H1 (cell line): Measurements from ENCODE around the gene KYNU. TPM values are rescaled to one million over a fixed set of nuclear protein-coding genes. Genes with fewer than 3 reads are reported as not detected.
A peak's percentile ranks its signal among the peaks of the same experiment; 100 is the strongest.

Experiments used
- CTCF ChIA-PET: fragments of 300-600 bp; sonication (Branson Sonifier 250); formaldehyde crosslinking; loops from one replicate; lab custom pipeline; 2021; ENCODE audit not compliant: partially characterized antibody; lab: Charles Lee
- POLR2A ChIA-PET: fragments of 300-600 bp; sonication (Branson Sonifier 250); formaldehyde crosslinking; loops from one replicate; lab custom pipeline; 2021; ENCODE audit warnings: inconsistent platforms; ENCODE audit not compliant: partially characterized antibody; lab: Charles Lee
- DNase-seq, 2 experiments: peaks; one replicate each; pipeline versions ENCODE4 v3.0.0 to v3.0.0-alpha.2; 2010 to 2022; ENCODE audit warnings: low spot score in 2 of 2, low read depth in 1 of 2, mixed read lengths in 1 of 2
- FAIRE-seq: peaks from 2 replicates; lab custom pipeline; 2011; peaks lifted over from hg19 to GRCh38; lab: Jason Lieb, UNC
- H2AFZ ChIP-seq: 2 replicates; pipeline ENCODE4 v1.8.1; 2012; ENCODE audit warnings: low read length, inconsistent platforms
- H2AK5ac ChIP-seq: 2 replicates; pipeline ENCODE4 v1.6.1; 2013; ENCODE audit warnings: low read depth, low read length
- H2BK120ac ChIP-seq: replicated peaks from 2 replicates; pipeline ENCODE3; 2013; ENCODE audit warnings: low read depth, low read length, inconsistent platforms
- H2BK12ac ChIP-seq: 2 replicates; pipeline ENCODE4 v1.6.1; 2013; ENCODE audit warnings: low read depth, low read length
- H2BK15ac ChIP-seq: 2 replicates; pipeline ENCODE4 v1.6.1; 2013; ENCODE audit warnings: low read length
- H2BK20ac ChIP-seq: 2 replicates; pipeline ENCODE4 v1.6.1; 2013; ENCODE audit warnings: low read length
- H2BK5ac ChIP-seq: 2 replicates; pipeline ENCODE4 v1.6.1; 2013; ENCODE audit warnings: low read depth, low read length
- H3K14ac ChIP-seq: 2 replicates; pipeline ENCODE4 v1.6.1; 2013; ENCODE audit warnings: inconsistent platforms; ENCODE audit not compliant: insufficient read length
- H3K18ac ChIP-seq: 2 replicates; pipeline ENCODE4 v1.6.1; 2013; ENCODE audit warnings: low read length; ENCODE audit errors: extremely low read depth
- H3K23ac ChIP-seq: 2 replicates; pipeline ENCODE4 v1.6.1; 2013; ENCODE audit warnings: inconsistent platforms; ENCODE audit not compliant: insufficient read length
- H3K23me2 ChIP-seq: 2 replicates; pipeline ENCODE4 v1.6.1; 2013; ENCODE audit warnings: low read depth, low read length
- H3K27ac ChIP-seq: 2 replicates; pipeline ENCODE4 v1.6.1; 2011; ENCODE audit warnings: low read depth, low read length, inconsistent platforms
- H3K27me3 ChIP-seq, 4 experiments: replicated peaks in 1 of 4; 1 replicate in 1 of 4; 2 replicates in 3 of 4; pipeline versions ENCODE4 v1.6.1 to v1.8.1; 2011 to 2013; ENCODE audit warnings: low read length in 3 of 4, mild to moderate bottlenecking in 3 of 4, inconsistent platforms in 2 of 4, mixed read lengths in 2 of 4, moderate library complexity in 1 of 4; ENCODE audit not compliant: control insufficient read depth in 3 of 4, insufficient read depth in 3 of 4; ENCODE audit errors: extremely low read depth in 1 of 4
- H3K36me3 ChIP-seq, 4 experiments: 2 replicates each; pipeline versions ENCODE4 v1.6.1 to v1.8.1; 2011 to 2013; ENCODE audit warnings: mild to moderate bottlenecking in 4 of 4, low read length in 3 of 4, moderate library complexity in 2 of 4, control low read depth in 1 of 4, inconsistent platforms in 1 of 4; ENCODE audit not compliant: insufficient read depth in 4 of 4, control insufficient read depth in 2 of 4
- H3K4ac ChIP-seq: replicated peaks from 2 replicates; pipeline ENCODE3; 2013; ENCODE audit warnings: low read length, low read depth, mixed read lengths, inconsistent platforms; ENCODE audit not compliant: insufficient read length
- H3K4me1 ChIP-seq, 4 experiments: replicated peaks in 1 of 4; 1 replicate in 1 of 4; 2 replicates in 3 of 4; pipeline versions ENCODE4 v1.6.1 to v1.8.1; 2011 to 2013; ENCODE audit warnings: low read length in 3 of 4, inconsistent platforms in 2 of 4, mixed read lengths in 1 of 4; ENCODE audit not compliant: insufficient read depth in 4 of 4, control insufficient read depth in 3 of 4
- H3K4me2 ChIP-seq, 2 experiments: 2 replicates each; pipeline versions ENCODE4 v1.6.1 to v1.8.1; 2011 to 2013; ENCODE audit warnings: low read depth in 2 of 2, low read length in 2 of 2, control low read depth in 1 of 2, inconsistent platforms in 1 of 2, mild to moderate bottlenecking in 1 of 2; ENCODE audit not compliant: insufficient read depth in 1 of 2
- H3K4me3 ChIP-seq, 4 experiments: fragments of 200-600, 300-600 bp in 1 of 4; sonication (generic), shearing (Covaris generic), sonication (Bioruptor Twin) in 1 of 4; 2 replicates each; pipeline versions ENCODE4 v1.5.1 to v1.8.1; 2011 to 2016; ENCODE audit warnings: low read length in 4 of 4, low read depth in 3 of 4, control low read depth in 2 of 4, inconsistent platforms in 2 of 4, mild to moderate bottlenecking in 2 of 4, mixed read lengths in 1 of 4, moderate library complexity in 1 of 4; ENCODE audit not compliant: insufficient read depth in 2 of 4; ENCODE audit errors: extremely low read depth in 1 of 4
- H3K56ac ChIP-seq: replicated peaks from 2 replicates; pipeline ENCODE3; 2013; ENCODE audit warnings: low read depth, mild to moderate bottlenecking, mixed read lengths, low read length, inconsistent platforms; ENCODE audit not compliant: insufficient read length
- H3K79me1 ChIP-seq: 2 replicates; pipeline ENCODE4 v1.6.1; 2013; ENCODE audit warnings: low read depth, low read length, control low read depth
- H3K79me2 ChIP-seq, 2 experiments: 2 replicates each; pipeline versions ENCODE4 v1.6.1 to v1.8.1; 2012 to 2013; ENCODE audit warnings: low read length in 2 of 2, mild to moderate bottlenecking in 2 of 2, inconsistent platforms in 1 of 2; ENCODE audit not compliant: insufficient read depth in 2 of 2, control insufficient read depth in 1 of 2
- H3K9ac ChIP-seq, 4 experiments: replicated peaks in 1 of 4; 1 replicate in 1 of 4; 2 replicates in 3 of 4; pipeline versions ENCODE4 v1.6.1 to v1.8.1; 2011 to 2013; ENCODE audit warnings: low read depth in 3 of 4, low read length in 3 of 4, control low read depth in 2 of 4, mild to moderate bottlenecking in 2 of 4, moderate library complexity in 2 of 4, inconsistent platforms in 1 of 4; ENCODE audit errors: extremely low read depth in 1 of 4
- H3K9me3 ChIP-seq, 2 experiments: 2 replicates each; pipeline versions ENCODE4 v1.6.1 to v1.8.1; 2012 to 2013; ENCODE audit warnings: mild to moderate bottlenecking in 2 of 2, moderate library complexity in 2 of 2, control low read depth in 1 of 2, inconsistent platforms in 1 of 2, low read depth in 1 of 2, low read length in 1 of 2, mixed read lengths in 1 of 2; ENCODE audit not compliant: insufficient read depth in 2 of 2
- H4K20me1 ChIP-seq, 2 experiments: replicated peaks in 1 of 2; 2 replicates each; pipeline versions ENCODE3 to v1.8.1; 2011 to 2013; ENCODE audit warnings: inconsistent platforms in 2 of 2, low read length in 2 of 2, mild to moderate bottlenecking in 1 of 2; ENCODE audit not compliant: insufficient read depth in 2 of 2, control insufficient read depth in 1 of 2
- H4K5ac ChIP-seq: 2 replicates; pipeline ENCODE4 v1.6.1; 2013; ENCODE audit warnings: low read length, low read depth, mixed read lengths, inconsistent platforms; ENCODE audit not compliant: insufficient read length
- H4K8ac ChIP-seq: 2 replicates; pipeline ENCODE4 v1.8.0; 2013; ENCODE audit warnings: mild to moderate bottlenecking, moderate library complexity, low read length, inconsistent platforms; ENCODE audit not compliant: insufficient read depth; ENCODE audit errors: extremely low read depth
- H4K91ac ChIP-seq: replicated peaks from 2 replicates; pipeline ENCODE3; 2013; ENCODE audit warnings: low read length, mixed read lengths, inconsistent platforms; ENCODE audit not compliant: insufficient read length
- ASH2L ChIP-seq: fragments of 200-600, 300-600 bp; sonication (generic); IDR thresholded peaks from one replicate; pipeline ENCODE4 v1.7.1; 2017; ENCODE audit warnings: low read length
- E2F6 ChIP-seq: IDR thresholded peaks from 2 replicates; pipeline ENCODE4 v1.6.1; 2012; ENCODE audit warnings: inconsistent platforms
- HDAC2 ChIP-seq, 2 experiments: fragments of 300-600 bp in 1 of 2; sonication (generic) in 1 of 2; IDR thresholded peaks; 2 replicates each; pipeline ENCODE4 v1.6.1; 2011 to 2012; ENCODE audit warnings: low read depth in 2 of 2, low read length in 2 of 2, mild to moderate bottlenecking in 2 of 2, moderate library complexity in 2 of 2, borderline replicate concordance in 1 of 2, inconsistent platforms in 1 of 2
- KDM4A ChIP-seq: IDR thresholded peaks from one replicate; pipeline ENCODE4 v1.7.1; 2012; ENCODE audit warnings: low read depth, mild to moderate bottlenecking, moderate library complexity, low read length, inconsistent platforms; ENCODE audit not compliant: severe bottlenecking
- MAX ChIP-seq: IDR thresholded peaks from 2 replicates; pipeline ENCODE4 v1.6.1; 2012; ENCODE audit warnings: inconsistent platforms
- SRF ChIP-seq: IDR thresholded peaks from 2 replicates; pipeline ENCODE4 v1.6.1; 2011; ENCODE audit warnings: mild to moderate bottlenecking, low read depth, low read length, moderate library complexity
- TCF12 ChIP-seq: IDR thresholded peaks from 2 replicates; pipeline ENCODE4 v1.6.1; 2011; ENCODE audit warnings: low read depth, mild to moderate bottlenecking, low read length
- WGBS, 2 experiments: shearing (Covaris generic) in 1 of 2; methylation state at CpG; one replicate each; pipeline versions ENCODE4 v1.1.6 to v1.1.7; 2013 to 2015; ENCODE audit warnings: low lambda C conversion rate in 2 of 2, mixed read lengths in 2 of 2, inconsistent platforms in 1 of 2, low coverage in 1 of 2, missing lambda C conversion rate in 1 of 2; ENCODE audit not compliant: insufficient replicate concordance in 2 of 2, insufficient coverage in 1 of 2, insufficient read length in 1 of 2; ENCODE audit errors: extremely low coverage in 1 of 2, missing lambda C conversion rate in 1 of 2; 5-methylcytosine and 5-hydroxymethylcytosine counted together
- polyA plus RNA-seq, 7 experiments: library from polyadenylated mRNA; depleted of rRNA in 3 of 7; stranded (reverse) in 5 of 7; unstranded in 2 of 7; fragments of >200 nt in 5 of 7; fragments of 200-250 nt in 2 of 7; gene quantifications; 1 replicate in 5 of 7; 2 replicates in 1 of 7; 4 replicates in 1 of 7; pipeline versions ENCODE4 v1.2.1 to v1.2.3, GENCODE V29; 2011 to 2013; ENCODE audit warnings: missing spikeins in 2 of 7, mixed read lengths in 2 of 7
- total RNA-seq: library from RNA; stranded (reverse); fragmentation: NEBNext Ultra II Directional; extraction: Animal tissue kit (Norgen Biotek cat#: 25700); gene quantifications from 2 replicates; pipeline ENCODE4 v1.2.1, GENCODE V29; 2021

The KYNU gene
- total and polyA plus RNA-seq, 2 of the 8 experiments (the other 6 are each of a cell fraction or from before 2014, with no cell fraction given): 0.09 to 0.13 TPM

- Histone ChIP-seq H3K27me3 (no peaks in the 10 kb centered on the region), H2AFZ (peak overlapping the region; percentile 78; the same call in 1 of the 2 replicates), H3K18ac (no peak overlapping the region; the same call in 1 of the 2 replicates), H3K79me1 (no peaks in the 10 kb centered on the region), H4K91ac (no peak overlapping the region), H2BK5ac (no peak overlapping the region), H3K4me2 (peak overlapping the region; percentile 69 to 80), H4K8ac (peak overlapping the region; percentile 31; the same call in 1 of the 2 replicates), H3K23ac (no peak overlapping the region), H4K20me1 (no peaks in the 10 kb centered on the region), H3K56ac (no peak overlapping the region), H3K9ac (no peak overlapping the region; a peak in 1 of 7 replicates), H3K4me3 (peak overlapping the region; percentile 6 to 56 (median 38); a peak in 7 of 8 replicates), H2BK120ac (no peak overlapping the region), H3K79me2 (no peaks in the 10 kb centered on the region), H3K36me3 (no peaks in the 10 kb centered on the region), H3K4me1 (peaks cover 0 to 7% (median 1%) of the 10 kb centered on the region in 4 experiments; a peak in 2 of 7 replicates), H3K23me2 (peaks cover 4% of the 10 kb centered on the region; the same call in 1 of the 2 replicates), H2BK12ac (no peak overlapping the region), H2BK20ac (no peak overlapping the region), H2BK15ac (no peak overlapping the region), H4K5ac (no peak overlapping the region), H2AK5ac (no peak overlapping the region), H3K14ac (no peak overlapping the region), H3K9me3 (no peaks in the 10 kb centered on the region), H3K4ac (no peak overlapping the region), H3K27ac (no peak overlapping the region)
- POLR2A ChIA-PET: no interaction called here
- TF ChIP-seq KDM4A (peak; percentile 66), E2F6 (peak; percentile 91), ASH2L (peak; percentile 76), MAX (peak; percentile 48; the same call in 1 of the 2 replicates), TCF12 (no peak), HDAC2 (IDR thresholded peaks at IDR 0.05; ENCODE audit: borderline replicate concordance in 1 of 2, low read depth in 2 of 2, low read length in 2 of 2) (peak in 1 of 2 experiments; percentile 44; a peak in 1 of 4 replicates), SRF (no peak)
- DNase-seq: peak in 1 of 2 experiments; percentile 61
- no peak for FAIRE-seq
- 14% methylated on average over 28 of the region's 28 CpGs; no CpG with 5 or more reads in 1 of the 2 experiments for WGBS, 2 experiments
- CTCF ChIA-PET: interaction anchor here (1.9 kb wide), 1 partner anchor 8 kb away, joined by 10 read pairs; no protein-coding TSS in a partner anchor
Observed at GRCh38 chr2:143026411-143027054, 149.1 kb downstream of the KYNU start.
